LNCAP (cell line): ENCODE measurements around the gene RAB3D.

Source experiments
- TF ChIP-seq, protein P1 (sequence below): fragments of 450-650 bp; IDR thresholded peaks from 2 replicates; pipeline ENCODE4 v1.5.1; 2017; ENCODE audit warnings: mild to moderate bottlenecking

RAB3D gene

GRCh38 chr19:11373166-11373884 is 33.9 kb upstream of the RAB3D start:
- TF ChIP-seq, protein P1, sequence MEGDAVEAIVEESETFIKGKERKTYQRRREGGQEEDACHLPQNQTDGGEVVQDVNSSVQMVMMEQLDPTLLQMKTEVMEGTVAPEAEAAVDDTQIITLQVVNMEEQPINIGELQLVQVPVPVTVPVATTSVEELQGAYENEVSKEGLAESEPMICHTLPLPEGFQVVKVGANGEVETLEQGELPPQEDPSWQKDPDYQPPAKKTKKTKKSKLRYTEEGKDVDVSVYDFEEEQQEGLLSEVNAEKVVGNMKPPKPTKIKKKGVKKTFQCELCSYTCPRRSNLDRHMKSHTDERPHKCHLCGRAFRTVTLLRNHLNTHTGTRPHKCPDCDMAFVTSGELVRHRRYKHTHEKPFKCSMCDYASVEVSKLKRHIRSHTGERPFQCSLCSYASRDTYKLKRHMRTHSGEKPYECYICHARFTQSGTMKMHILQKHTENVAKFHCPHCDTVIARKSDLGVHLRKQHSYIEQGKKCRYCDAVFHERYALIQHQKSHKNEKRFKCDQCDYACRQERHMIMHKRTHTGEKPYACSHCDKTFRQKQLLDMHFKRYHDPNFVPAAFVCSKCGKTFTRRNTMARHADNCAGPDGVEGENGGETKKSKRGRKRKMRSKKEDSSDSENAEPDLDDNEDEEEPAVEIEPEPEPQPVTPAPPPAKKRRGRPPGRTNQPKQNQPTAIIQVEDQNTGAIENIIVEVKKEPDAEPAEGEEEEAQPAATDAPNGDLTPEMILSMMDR: no peak

DNA sequence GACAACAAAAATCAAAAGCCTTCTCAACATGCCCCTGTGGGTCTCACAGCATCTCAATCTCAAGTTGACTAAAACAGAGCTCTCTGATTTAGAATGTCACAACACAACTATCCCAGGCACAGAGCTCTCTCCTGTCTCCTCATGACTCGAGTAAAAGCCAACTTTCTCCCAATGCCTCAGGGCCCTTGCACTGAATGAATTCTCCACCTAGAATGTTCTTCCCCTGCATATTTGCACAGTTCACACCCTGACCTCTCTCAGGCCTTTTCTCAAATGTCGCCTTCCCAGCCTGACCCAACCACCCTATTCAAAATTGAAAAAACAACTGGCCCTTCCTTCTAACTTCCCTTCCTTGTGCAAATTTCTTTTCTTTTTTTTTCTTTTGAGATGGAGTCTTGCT is 31.3 kb upstream of the RAB3D start:
- TF ChIP-seq, protein P1: no peak

DNA sequence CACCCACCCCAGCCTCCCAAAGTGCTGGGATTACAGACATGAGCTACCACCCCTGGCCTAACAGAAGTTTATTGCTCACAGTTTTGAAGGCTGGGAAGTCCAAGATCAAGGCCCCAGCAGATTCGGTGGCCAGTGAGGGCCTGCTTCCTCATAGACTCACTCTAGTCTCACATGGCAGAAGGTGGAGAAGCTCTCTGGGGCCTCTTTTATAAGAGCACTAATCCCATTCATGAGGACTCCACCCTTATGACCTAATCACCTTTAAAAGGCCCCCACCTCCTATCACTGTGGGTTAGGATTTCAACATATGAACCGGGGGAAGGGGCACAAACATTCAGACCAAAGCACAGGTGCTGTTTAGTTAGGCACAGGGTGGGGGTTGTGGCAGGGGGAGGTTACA is 28.1 kb upstream of the RAB3D start:
- TF ChIP-seq, protein P1: no peak

DNA sequence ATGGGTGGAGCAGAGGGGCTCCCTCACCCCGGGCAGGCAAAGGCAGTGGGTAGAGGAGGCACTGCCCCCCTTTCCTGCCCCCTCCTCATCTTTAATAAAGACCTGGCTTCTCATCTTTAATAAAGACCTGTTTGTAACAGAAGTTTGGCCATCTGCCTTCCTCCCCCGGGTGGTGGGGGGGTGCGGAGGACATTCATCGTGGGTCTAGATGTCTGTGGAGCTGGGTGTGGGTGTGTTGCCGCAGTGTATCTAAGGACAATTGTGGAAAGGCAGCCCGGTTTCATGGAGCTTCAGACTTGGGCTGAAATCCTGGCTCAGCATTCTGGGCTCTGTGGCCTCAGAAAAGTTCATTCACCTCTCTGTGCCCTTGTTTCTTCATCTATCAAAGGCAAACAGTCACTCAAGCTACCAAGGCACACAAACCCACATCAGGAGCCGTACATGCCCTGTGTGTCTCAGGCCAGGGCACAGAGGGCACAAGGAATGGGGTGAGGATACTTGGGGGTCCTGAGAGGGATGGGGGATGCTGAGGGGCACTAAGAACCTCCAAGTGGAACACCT is 26.2 kb upstream of the RAB3D start:
- TF ChIP-seq, protein P1: no peak

GRCh38 chr19:11364935-11365334 is 25.5 kb upstream of the RAB3D start:
- TF ChIP-seq, protein P1: no peak

DNA sequence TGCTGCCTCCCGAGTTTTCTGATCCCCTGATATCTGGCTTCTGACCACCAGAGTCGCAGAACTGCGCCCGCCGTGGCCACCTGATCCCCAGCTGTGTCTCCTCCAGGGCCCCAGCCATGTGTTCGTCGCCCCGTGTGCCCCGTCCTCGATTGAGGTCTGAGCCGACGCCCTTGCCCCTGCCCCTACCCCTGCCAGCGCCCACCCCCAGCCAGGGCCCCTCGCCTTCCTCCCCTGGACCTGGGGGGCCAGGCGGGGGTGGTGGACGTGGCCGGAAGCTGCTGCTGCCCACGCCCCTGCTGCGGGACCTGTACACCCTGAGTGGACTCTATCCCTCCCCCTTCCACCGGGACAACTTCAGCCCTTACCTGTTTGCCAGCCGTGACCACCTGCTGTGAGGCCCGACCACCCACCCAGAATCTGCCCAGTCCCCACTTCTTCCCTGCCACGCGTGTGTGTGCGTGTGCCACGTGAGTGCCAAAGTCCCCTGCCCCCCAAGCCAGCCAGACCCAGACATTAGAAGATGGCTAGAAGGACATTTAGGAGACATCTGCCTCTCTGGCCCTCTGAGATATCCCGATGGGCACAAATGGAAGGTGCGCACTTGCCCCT is 24.9 kb upstream of the RAB3D start:
- TF ChIP-seq, protein P1: no peak

DNA sequence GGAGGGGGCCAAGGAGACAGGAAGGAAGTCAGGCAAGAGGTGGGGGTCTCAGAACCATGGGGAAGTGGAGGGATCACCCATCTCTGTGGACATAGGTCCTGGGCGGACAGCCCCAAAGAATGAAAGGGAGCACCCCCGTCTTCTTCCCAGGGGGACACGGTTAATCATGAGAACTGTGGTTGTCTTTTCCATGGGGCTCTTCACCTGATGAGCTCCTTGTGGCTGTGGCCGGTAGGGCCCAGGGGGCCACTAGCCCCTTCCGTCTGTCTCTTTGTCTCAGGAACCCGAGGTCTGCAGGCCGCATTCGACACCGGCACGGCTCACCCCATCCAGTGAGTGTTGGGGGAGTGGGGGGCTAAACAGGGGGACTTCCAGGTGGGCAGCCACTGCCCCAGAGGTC is 24.4 kb upstream of the RAB3D start:
- TF ChIP-seq, protein P1: no peak
